Erythroblast (primary cell): ENCODE results near the gene SAT2.

Source experiments
- GATA1 ChIP-seq: IDR thresholded peaks from 2 replicates; pipeline ENCODE4 v1.6.1; 2011; ENCODE audit warnings: low read depth, mild to moderate bottlenecking, control low read depth, low read length, moderate library complexity
- POLR2A ChIP-seq: IDR thresholded peaks from 2 replicates; pipeline ENCODE4 v1.6.1; 2011; ENCODE audit warnings: mild to moderate bottlenecking, low read length

GRCh38 chr17:7676533-7676932 lies 48.9 kb upstream of the SAT2 start:
- no peak for TF ChIP-seq POLR2A
- TF ChIP-seq GATA1 = no peak
